NCI-H1436 (cell line): ENCODE results near the gene PAPLN.

ENCODE experiments used
- DNase-seq: peaks from one replicate; lab custom pipeline; 2025; lab: John Stamatoyannopoulos, UW

Gene PAPLN

GRCh38 chr14:73231981-73232851, 5.1 kb upstream of the PAPLN start:
- DNase-seq, result no peak

GRCh38 chr14:73232984-73233383, 4.3 kb upstream of the PAPLN start:
- DNase-seq, result no peak

- DNase-seq, result no peak
Measured at GRCh38 chr14:73233564-73233963, 3.7 kb upstream of the PAPLN start.

GRCh38 chr14:73234029-73234428, 3.3 kb upstream of the PAPLN start:
- no peak for DNase-seq

- DNase-seq, result no peak
Measured at GRCh38 chr14:73234586-73235394, 2.5 kb upstream of the PAPLN start.

- DNase-seq, result no peak
Measured at GRCh38 chr14:73235531-73236155, 1.7 kb upstream of the PAPLN start.

GRCh38 chr14:73236157-73236556, 1.1 kb upstream of the PAPLN start:
- no peak for DNase-seq

GRCh38 chr14:73236752-73237218, 521 bp upstream of the PAPLN start:
- DNase-seq, result no peak

- no peak for DNase-seq
Measured at GRCh38 chr14:73237786-73238423, 599 bp downstream of the PAPLN start.

GRCh38 chr14:73238424-73238852, 1.1 kb downstream of the PAPLN start:
- no peak for DNase-seq

GRCh38 chr14:73238941-73239340, 1.6 kb downstream of the PAPLN start:
- DNase-seq, result no peak

GRCh38 chr14:73239393-73240241, 2.3 kb downstream of the PAPLN start:
- DNase-seq, result no peak

GRCh38 chr14:73240816-73241480, 3.6 kb downstream of the PAPLN start:
- no peak for DNase-seq

GRCh38 chr14:73241481-73242165, 4.3 kb downstream of the PAPLN start:
- no peak for DNase-seq

GRCh38 chr14:73242357-73242901, 5.1 kb downstream of the PAPLN start:
- no peak for DNase-seq

- DNase-seq, result no peak
Measured at GRCh38 chr14:73243341-73243740, 6.0 kb downstream of the PAPLN start.

- DNase-seq, result no peak
Measured at GRCh38 chr14:73243748-73244147, 6.4 kb downstream of the PAPLN start.

- DNase-seq, result no peak
Measured at GRCh38 chr14:73244541-73245290, 7.4 kb downstream of the PAPLN start.
